Small intestine (tissue), 7 donors: Measurements from ENCODE around the gene NUBP2. TPM values are rescaled to one million over a fixed set of nuclear protein-coding genes. Genes with fewer than 3 reads are reported as not detected.

Experiments
- DNase-seq, 2 donors: peaks; one replicate each; pipeline versions ENCODE4 v3.0.0 to v3.0.0-alpha.2; 2013
- FAIRE-seq: peaks from 2 replicates; lab custom pipeline; 2012; peaks lifted over from hg19 to GRCh38; lab: Jason Lieb, UNC
- H3K27ac ChIP-seq, 3 donors: one replicate each; pipeline ENCODE4 v1.5.1; 2013; ENCODE audit warnings: low read length in 2 of 3, mild to moderate bottlenecking in 2 of 3, control low read depth in 1 of 3, inconsistent platforms in 1 of 3, low read depth in 1 of 3, moderate library complexity in 1 of 3
- H3K27me3 ChIP-seq, 3 donors: one replicate each; pipeline ENCODE4 v1.6.1; 2013; ENCODE audit warnings: low read length in 3 of 3, inconsistent platforms in 1 of 3; ENCODE audit not compliant: control insufficient read depth in 3 of 3, insufficient read depth in 3 of 3
- H3K36me3 ChIP-seq, 3 donors: one replicate each; pipeline ENCODE4 v1.6.1; 2013; ENCODE audit warnings: low read length in 3 of 3, inconsistent platforms in 1 of 3, low read depth in 1 of 3, mild to moderate bottlenecking in 1 of 3, moderate library complexity in 1 of 3; ENCODE audit not compliant: control insufficient read depth in 3 of 3, insufficient read depth in 2 of 3
- H3K4me1 ChIP-seq, 3 donors: one replicate each; pipeline ENCODE4 v1.6.1; 2013; ENCODE audit warnings: low read length in 2 of 3, inconsistent platforms in 1 of 3, low read depth in 1 of 3, mild to moderate bottlenecking in 1 of 3, moderate library complexity in 1 of 3; ENCODE audit not compliant: control insufficient read depth in 3 of 3, insufficient read depth in 2 of 3
- H3K4me3 ChIP-seq, 3 donors: one replicate each; pipeline ENCODE4 v1.5.1; 2013; ENCODE audit warnings: low read length in 3 of 3, control low read depth in 1 of 3, inconsistent platforms in 1 of 3, low read depth in 1 of 3, mild to moderate bottlenecking in 1 of 3, moderate library complexity in 1 of 3
- H3K9me3 ChIP-seq, 2 donors: one replicate each; pipeline ENCODE4 v1.6.1; 2013; ENCODE audit warnings: low read depth in 1 of 2, low read length in 1 of 2; ENCODE audit not compliant: control insufficient read depth in 2 of 2, insufficient read depth in 1 of 2
- WGBS, 3 donors: extraction: QIAGEN DNeasy Blood & Tissue Kit; methylation state at CpG; one replicate each; pipeline ENCODE4 v1.1.7; 2013; 5-methylcytosine and 5-hydroxymethylcytosine counted together
- polyA plus RNA-seq, 4 donors: library from polyadenylated mRNA; stranded (reverse) in 3 of 4; unstranded in 1 of 4; fragments of 200-250 nt in 3 of 4; fragments of 120-200 nt in 1 of 4; gene quantifications; one replicate each; pipeline versions ENCODE4 v1.2.1 to v1.2.3, GENCODE V29; 2013
- donor health status: healthy with polysubstance abuse.
- donor health status: control.
- donor health status: control.
- donor health status: Bipolar disorder and iron deficiency.
- donor health status: healthy.

The NUBP2 gene
- polyA plus RNA-seq, 4 donors = 38.6 to 70.7 (median 61.8) TPM

DNA sequence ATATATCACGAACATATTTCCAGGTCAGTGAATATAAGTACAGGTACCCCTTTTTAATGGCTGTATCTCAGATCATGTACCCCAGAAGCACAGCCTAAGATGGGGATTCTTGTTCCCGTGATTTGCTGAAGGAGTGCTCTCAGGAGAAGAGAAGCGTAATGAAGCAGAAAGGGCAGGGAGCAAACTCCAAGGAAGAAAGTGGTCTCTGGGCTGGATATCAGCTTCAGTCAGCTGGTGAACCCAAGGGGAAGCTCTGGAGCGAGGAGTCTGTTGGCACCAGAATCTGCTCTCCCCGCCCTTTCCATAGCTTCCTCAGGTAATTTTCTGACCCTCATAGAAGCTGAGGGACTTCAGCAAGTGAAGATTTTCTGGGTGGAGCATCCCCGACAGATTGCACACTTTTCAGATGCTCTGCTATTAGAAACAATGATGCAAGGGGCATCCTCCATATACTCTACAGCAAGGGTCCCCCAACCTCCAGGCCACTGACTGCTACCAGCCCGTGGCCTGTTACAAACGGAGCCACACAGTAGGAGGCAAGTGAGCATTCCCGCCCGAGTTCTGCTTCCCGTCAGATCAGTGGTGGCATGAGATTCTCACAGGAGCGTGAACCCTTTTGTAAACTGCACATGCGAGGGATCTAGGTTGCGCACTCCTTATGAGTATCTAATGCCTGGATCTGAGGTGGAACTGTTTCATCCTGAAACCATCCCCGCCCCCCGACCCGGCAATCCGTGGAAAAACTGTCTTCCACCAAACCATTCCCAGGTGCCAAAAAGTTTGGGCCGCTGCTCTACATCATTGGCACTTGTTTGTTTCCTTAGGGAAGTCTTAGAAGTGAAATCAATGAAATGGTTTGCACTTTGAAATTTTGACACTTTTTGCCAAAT is 48.7 kb downstream of the NUBP2 start:
- H3K9me3 ChIP-seq = no peaks in the 10 kb centered on the region
- no peaks in the 10 kb centered on the region for H3K27me3 ChIP-seq
- peaks cover 0 to 30% (median 3%) of the 10 kb centered on the region in 3 donors for H3K4me1 ChIP-seq
- H3K4me3 ChIP-seq = no peak overlapping the region
- no peak for FAIRE-seq
- H3K36me3 ChIP-seq = peaks cover 0 to 17% (median 0%) of the 10 kb centered on the region in 3 donors
- 67 to 80% (median 76%) methylated on average over 19 of the region's 19 CpGs for WGBS, 3 donors
- peak; percentile 51 to 54 for DNase-seq
- H3K27ac ChIP-seq = peak overlapping the region; percentile 43 to 90 (median 88)

- Histone ChIP-seq H3K4me1 (peaks cover 0 to 30% (median 0%) of the 10 kb centered on the region in 3 donors), H3K9me3 (no peaks in the 10 kb centered on the region), H3K27me3 (no peaks in the 10 kb centered on the region), H3K36me3 (peaks cover 0 to 19% (median 0%) of the 10 kb centered on the region in 3 donors), H3K27ac (no peak overlapping the region), H3K4me3 (no peak overlapping the region)
- DNase-seq (no peak), FAIRE-seq (no peak)
- WGBS, 3 donors = 62 to 75% (median 68%) methylated on average over 9 of the region's 9 CpGs
These were observed 50.2 kb downstream of the NUBP2 start for GRCh38 chr16:1832838-1833454.

- 68 to 85% (median 84%) methylated on average over 5 of the region's 5 CpGs for WGBS, 3 donors
- peaks cover 0 to 21% (median 0%) of the 10 kb centered on the region in 3 donors for H3K36me3 ChIP-seq
- H3K4me3 ChIP-seq = no peak overlapping the region
- no peak for DNase-seq
- no peaks in the 10 kb centered on the region for H3K9me3 ChIP-seq
- peaks cover 0 to 30% (median 0%) of the 10 kb centered on the region in 3 donors for H3K4me1 ChIP-seq
- H3K27ac ChIP-seq = no peak overlapping the region
- H3K27me3 ChIP-seq = no peaks in the 10 kb centered on the region
- FAIRE-seq = no peak
These were observed 51.3 kb downstream of the NUBP2 start for GRCh38 chr16:1834096-1834495.

Other genes with a start within 250 kb of the NUBP2 start
- gene TMEM204, start 249.3 kb upstream of the NUBP2 start, polyA plus RNA-seq = 10 to 100 TPM in 1 of 4 donors, 1 to 10 TPM in 3; 1.6 to 23.8 (median 7.0) TPM
- gene IFT140, start 170.9 kb upstream of the NUBP2 start, polyA plus RNA-seq = 10 to 100 TPM in 1 of 4 donors, 1 to 10 TPM in 3; 2.2 to 13.2 (median 4.8) TPM
- gene CRAMP1, start 170.6 kb upstream of the NUBP2 start, polyA plus RNA-seq = 10 to 100 TPM in 1 of 4 donors, 1 to 10 TPM in 3; 2.4 to 18.3 (median 8.3) TPM
- gene JPT2, start 104.7 kb upstream of the NUBP2 start, polyA plus RNA-seq = 10 to 100 TPM; 17.0 to 52.4 (median 36.3) TPM
- gene MAPK8IP3, start 76.8 kb upstream of the NUBP2 start, polyA plus RNA-seq = 10 to 100 TPM; 26.2 to 60.1 (median 39.6) TPM
- 100 to 1,000 TPM in 2 of 4 donors, 10 to 100 TPM in 2; 61.2 to 293 (median 153) TPM for gene NME3, start 11.4 kb upstream of the NUBP2 start, polyA plus RNA-seq
- gene EME2, start 10.2 kb upstream of the NUBP2 start, polyA plus RNA-seq = 10 to 100 TPM in 2 of 4 donors, 1 to 10 TPM in 2; 6.8 to 16.1 (median 9.6) TPM
- 100 to 1,000 TPM in 3 of 4 donors, 10 to 100 TPM in 1; 88.9 to 199 (median 172) TPM for gene MRPS34, start 9.8 kb upstream of the NUBP2 start, polyA plus RNA-seq
- gene SPSB3, start 389 bp upstream of the NUBP2 start, polyA plus RNA-seq = 100 to 1,000 TPM in 2 of 4 donors, 10 to 100 TPM in 2; 41.3 to 197 (median 97.4) TPM
- gene IGFALS, start 10.7 kb downstream of the NUBP2 start, polyA plus RNA-seq = 10 to 100 TPM in 1 of 4 donors, under 1 TPM in 3; 0.16 to 17.0 (median 0.38) TPM
- 100 to 1,000 TPM in 2 of 4 donors, 10 to 100 TPM in 2; 49.4 to 167 (median 102) TPM for gene HAGH, start 43.9 kb downstream of the NUBP2 start, polyA plus RNA-seq
- gene FAHD1, start 44.2 kb downstream of the NUBP2 start, polyA plus RNA-seq = 100 to 1,000 TPM in 1 of 4 donors, 10 to 100 TPM in 3; 55.1 to 181 (median 76.7) TPM
- under 1 TPM in 2 of 4 donors, not detected in 2; 0.34 to 0.38 TPM for gene MEIOB, start 89.2 kb downstream of the NUBP2 start, polyA plus RNA-seq
- gene HS3ST6, start 135.5 kb downstream of the NUBP2 start, polyA plus RNA-seq = under 1 TPM in 1 of 4 donors, not detected in 3; 0.04 TPM
- gene MSRB1, start 160.2 kb downstream of the NUBP2 start, polyA plus RNA-seq = 100 to 1,000 TPM in 1 of 4 donors, 10 to 100 TPM in 3; 50.6 to 105 (median 62.0) TPM
- 1 to 10 TPM in 1 of 4 donors, under 1 TPM in 2, not detected in 1; 0.38 to 1.1 (median 0.67) TPM for gene RPL3L, start 171.7 kb downstream of the NUBP2 start, polyA plus RNA-seq
- gene NDUFB10, start 176.6 kb downstream of the NUBP2 start, polyA plus RNA-seq = 100 to 1,000 TPM; 132 to 544 (median 376) TPM
- gene RPS2, start 181.9 kb downstream of the NUBP2 start, polyA plus RNA-seq = 1,000 to 10,000 TPM; 1,075 to 4,112 (median 2,558) TPM
- gene RNF151, start 183.9 kb downstream of the NUBP2 start, polyA plus RNA-seq = under 1 TPM in 2 of 4 donors, not detected in 2; 0.09 to 0.18 TPM
- gene TBL3, start 189.1 kb downstream of the NUBP2 start, polyA plus RNA-seq = 10 to 100 TPM; 34.1 to 49.7 (median 45.6) TPM
- 10 to 100 TPM in 2 of 4 donors, 1 to 10 TPM in 2; 3.1 to 30.5 (median 10.8) TPM for gene NOXO1, start 198.5 kb downstream of the NUBP2 start, polyA plus RNA-seq
- gene GFER, start 201.2 kb downstream of the NUBP2 start, polyA plus RNA-seq = 100 to 1,000 TPM in 2 of 4 donors, 10 to 100 TPM in 2; 50.4 to 261 (median 94.7) TPM
- 1 to 10 TPM in 2 of 4 donors, under 1 TPM in 2; 0.45 to 5.4 (median 0.92) TPM for gene SYNGR3, start 207.0 kb downstream of the NUBP2 start, polyA plus RNA-seq
- 10 to 100 TPM; 26.7 to 51.9 (median 29.7) TPM for gene ZNF598, start 226.9 kb downstream of the NUBP2 start, polyA plus RNA-seq
- 1 to 10 TPM in 1 of 4 donors, under 1 TPM in 2, not detected in 1; 0.48 to 9.0 (median 0.81) TPM for gene NPW, start 236.8 kb downstream of the NUBP2 start, polyA plus RNA-seq
- 10 to 100 TPM; 15.7 to 76.1 (median 42.9) TPM for gene NHERF2, start 243.9 kb downstream of the NUBP2 start, polyA plus RNA-seq